ENCODE data around the gene SEMA3D. TPM values are rescaled to one million over a fixed set of nuclear protein-coding genes. Genes with fewer than 3 reads are reported as not detected.

Gene SEMA3D
- polyA plus RNA-seq, 1 donor from 2014 or later: 1.6 TPM

DNA sequence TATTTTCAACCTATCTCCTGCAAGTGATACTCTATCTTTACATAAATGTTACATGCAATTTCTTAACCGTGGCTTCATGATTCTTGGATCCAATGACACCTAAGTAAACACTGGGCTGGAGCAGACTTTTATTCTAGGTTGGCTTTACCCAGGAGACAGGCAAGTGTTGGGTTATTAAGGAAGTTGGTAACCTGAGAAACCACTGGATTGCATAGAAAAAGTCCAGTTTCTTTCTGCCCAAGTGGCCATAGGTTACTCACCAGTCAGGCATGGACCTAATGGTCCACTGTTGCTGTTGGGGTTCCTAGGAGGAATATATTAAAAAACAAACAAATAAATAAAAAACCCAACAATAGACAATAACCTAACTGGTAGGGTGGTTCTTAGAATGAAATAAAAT is 112.8 kb downstream of the SEMA3D start:
- Histone ChIP-seq H2AFZ (ENCODE audit: low read depth, low read length) (no peak overlapping the region), H3K27me3 (ENCODE audit: insufficient read depth, low read depth, low read length) (no peaks in the 10 kb centered on the region), H3K9ac (ENCODE audit: low read length) (no peak overlapping the region), H3K4me3 (ENCODE audit: low read length) (no peak overlapping the region), H4K20me1 (ENCODE audit: insufficient read depth) (no peaks in the 10 kb centered on the region), H3K79me2 (replicated peaks; ENCODE audit: insufficient read depth, low read length) (no peaks in the 10 kb centered on the region), H3K9me3 (ENCODE audit: low read length) (no peaks in the 10 kb centered on the region), H3K36me3 (ENCODE audit: insufficient read depth, low read length) (no peaks in the 10 kb centered on the region), H3K9me2 (ENCODE audit: insufficient read depth, low read length) (no peaks in the 10 kb centered on the region), H3K4me2 (ENCODE audit: low read length) (no peak overlapping the region), H3F3A (ENCODE audit: insufficient read depth, low read length, poor library complexity, severe bottlenecking) (no peaks in the 10 kb centered on the region), H3K27ac (ENCODE audit: low read length) (no peak overlapping the region)
- no peak for TF ChIP-seq POLR2AphosphoS5 (IDR thresholded peaks at IDR 0.05)
- TF ChIP-seq, protein P1, sequence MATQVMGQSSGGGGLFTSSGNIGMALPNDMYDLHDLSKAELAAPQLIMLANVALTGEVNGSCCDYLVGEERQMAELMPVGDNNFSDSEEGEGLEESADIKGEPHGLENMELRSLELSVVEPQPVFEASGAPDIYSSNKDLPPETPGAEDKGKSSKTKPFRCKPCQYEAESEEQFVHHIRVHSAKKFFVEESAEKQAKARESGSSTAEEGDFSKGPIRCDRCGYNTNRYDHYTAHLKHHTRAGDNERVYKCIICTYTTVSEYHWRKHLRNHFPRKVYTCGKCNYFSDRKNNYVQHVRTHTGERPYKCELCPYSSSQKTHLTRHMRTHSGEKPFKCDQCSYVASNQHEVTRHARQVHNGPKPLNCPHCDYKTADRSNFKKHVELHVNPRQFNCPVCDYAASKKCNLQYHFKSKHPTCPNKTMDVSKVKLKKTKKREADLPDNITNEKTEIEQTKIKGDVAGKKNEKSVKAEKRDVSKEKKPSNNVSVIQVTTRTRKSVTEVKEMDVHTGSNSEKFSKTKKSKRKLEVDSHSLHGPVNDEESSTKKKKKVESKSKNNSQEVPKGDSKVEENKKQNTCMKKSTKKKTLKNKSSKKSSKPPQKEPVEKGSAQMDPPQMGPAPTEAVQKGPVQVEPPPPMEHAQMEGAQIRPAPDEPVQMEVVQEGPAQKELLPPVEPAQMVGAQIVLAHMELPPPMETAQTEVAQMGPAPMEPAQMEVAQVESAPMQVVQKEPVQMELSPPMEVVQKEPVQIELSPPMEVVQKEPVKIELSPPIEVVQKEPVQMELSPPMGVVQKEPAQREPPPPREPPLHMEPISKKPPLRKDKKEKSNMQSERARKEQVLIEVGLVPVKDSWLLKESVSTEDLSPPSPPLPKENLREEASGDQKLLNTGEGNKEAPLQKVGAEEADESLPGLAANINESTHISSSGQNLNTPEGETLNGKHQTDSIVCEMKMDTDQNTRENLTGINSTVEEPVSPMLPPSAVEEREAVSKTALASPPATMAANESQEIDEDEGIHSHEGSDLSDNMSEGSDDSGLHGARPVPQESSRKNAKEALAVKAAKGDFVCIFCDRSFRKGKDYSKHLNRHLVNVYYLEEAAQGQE (IDR thresholded peaks at IDR 0.05; ENCODE audit: borderline replicate concordance): no peak
- no peak for TF ChIP-seq RAD21 (conservative IDR thresholded peaks at IDR 0.05)
- TF ChIP-seq, protein P2, sequence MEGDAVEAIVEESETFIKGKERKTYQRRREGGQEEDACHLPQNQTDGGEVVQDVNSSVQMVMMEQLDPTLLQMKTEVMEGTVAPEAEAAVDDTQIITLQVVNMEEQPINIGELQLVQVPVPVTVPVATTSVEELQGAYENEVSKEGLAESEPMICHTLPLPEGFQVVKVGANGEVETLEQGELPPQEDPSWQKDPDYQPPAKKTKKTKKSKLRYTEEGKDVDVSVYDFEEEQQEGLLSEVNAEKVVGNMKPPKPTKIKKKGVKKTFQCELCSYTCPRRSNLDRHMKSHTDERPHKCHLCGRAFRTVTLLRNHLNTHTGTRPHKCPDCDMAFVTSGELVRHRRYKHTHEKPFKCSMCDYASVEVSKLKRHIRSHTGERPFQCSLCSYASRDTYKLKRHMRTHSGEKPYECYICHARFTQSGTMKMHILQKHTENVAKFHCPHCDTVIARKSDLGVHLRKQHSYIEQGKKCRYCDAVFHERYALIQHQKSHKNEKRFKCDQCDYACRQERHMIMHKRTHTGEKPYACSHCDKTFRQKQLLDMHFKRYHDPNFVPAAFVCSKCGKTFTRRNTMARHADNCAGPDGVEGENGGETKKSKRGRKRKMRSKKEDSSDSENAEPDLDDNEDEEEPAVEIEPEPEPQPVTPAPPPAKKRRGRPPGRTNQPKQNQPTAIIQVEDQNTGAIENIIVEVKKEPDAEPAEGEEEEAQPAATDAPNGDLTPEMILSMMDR (IDR thresholded peaks at IDR 0.05; ENCODE audit: poor library complexity, severe bottlenecking): no peak
- TF ChIP-seq MXI1 (conservative IDR thresholded peaks at IDR 0.05; ENCODE audit: poor library complexity, severe bottlenecking): no peak
- no peak for TF ChIP-seq TAF1 (IDR thresholded peaks at IDR 0.05; ENCODE audit: low read depth)
- TF ChIP-seq EP300 (conservative IDR thresholded peaks at IDR 0.05; ENCODE audit: poor library complexity, severe bottlenecking): no peak

DNA sequence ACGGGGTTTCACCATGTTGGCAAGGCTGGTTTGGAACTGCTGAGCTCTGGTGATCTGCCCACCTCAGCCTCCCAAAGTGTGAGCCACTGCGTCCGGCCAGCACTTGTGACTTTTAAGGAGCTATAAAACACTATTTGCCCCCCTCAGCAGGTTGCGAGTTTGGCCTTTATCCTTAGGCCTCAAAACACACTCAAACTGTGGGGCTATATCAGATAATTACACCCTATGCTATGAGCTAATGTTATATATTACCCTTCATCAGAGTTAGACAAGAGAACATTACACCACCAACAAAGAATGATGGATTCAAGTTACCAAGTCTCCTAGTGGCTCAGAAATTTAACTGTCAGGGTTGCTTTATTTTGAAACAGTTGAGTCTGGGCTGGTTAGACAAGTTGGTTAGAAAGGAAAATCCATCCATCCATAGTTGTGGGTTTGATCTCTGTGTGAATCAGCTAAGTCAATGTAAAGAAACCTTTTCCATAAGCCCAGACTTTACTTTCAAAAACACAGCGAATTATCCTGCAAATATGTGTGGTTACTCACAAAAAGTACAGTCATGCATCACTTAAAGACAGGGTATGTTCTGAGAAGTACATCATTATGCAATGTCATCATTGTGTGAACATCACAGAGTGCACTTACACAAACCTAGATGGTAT is 115.8 kb downstream of the SEMA3D start:
- no peaks in the 10 kb centered on the region for H3F3A ChIP-seq (ENCODE audit: insufficient read depth, low read length, poor library complexity, severe bottlenecking)
- H4K20me1 ChIP-seq (ENCODE audit: insufficient read depth): no peaks in the 10 kb centered on the region
- H3K9ac ChIP-seq (ENCODE audit: low read length): no peak overlapping the region
- H3K4me2 ChIP-seq (ENCODE audit: low read length): no peak overlapping the region
- H3K27ac ChIP-seq (ENCODE audit: low read length): no peak overlapping the region
- no peaks in the 10 kb centered on the region for H3K79me2 ChIP-seq (replicated peaks; ENCODE audit: insufficient read depth, low read length)
- H2AFZ ChIP-seq (ENCODE audit: low read depth, low read length): no peak overlapping the region
- no peaks in the 10 kb centered on the region for H3K9me2 ChIP-seq (ENCODE audit: insufficient read depth, low read length)
- no peaks in the 10 kb centered on the region for H3K36me3 ChIP-seq (ENCODE audit: insufficient read depth, low read length)
- H3K27me3 ChIP-seq (ENCODE audit: insufficient read depth, low read depth, low read length): no peaks in the 10 kb centered on the region
- no peaks in the 10 kb centered on the region for H3K9me3 ChIP-seq (ENCODE audit: low read length)
- TF ChIP-seq POLR2AphosphoS5 (IDR thresholded peaks at IDR 0.05) (no peak), MXI1 (conservative IDR thresholded peaks at IDR 0.05; ENCODE audit: poor library complexity, severe bottlenecking) (no peak), EZH2 (IDR thresholded peaks at IDR 0.05; ENCODE audit: borderline replicate concordance, insufficient read depth, low read length, poor library complexity, severe bottlenecking) (no peak), EP300 (conservative IDR thresholded peaks at IDR 0.05; ENCODE audit: poor library complexity, severe bottlenecking) (no peak), TAF1 (IDR thresholded peaks at IDR 0.05; ENCODE audit: low read depth) (no peak), RAD21 (conservative IDR thresholded peaks at IDR 0.05) (no peak), SMC3 (conservative IDR thresholded peaks at IDR 0.05; ENCODE audit: poor library complexity) (no peak)
- TF ChIP-seq, protein P1 (IDR thresholded peaks at IDR 0.05; ENCODE audit: borderline replicate concordance): no peak
- TF ChIP-seq, protein P2 (IDR thresholded peaks at IDR 0.05; ENCODE audit: poor library complexity, severe bottlenecking): no peak
- H3K4me3 ChIP-seq (ENCODE audit: low read length): no peak overlapping the region

All from neural cell (in vitro differentiated cells).